Fibroblast of the aortic adventitia (primary cell): Measurements from ENCODE around the gene FBLN2. TPM values are rescaled to one million over a fixed set of nuclear protein-coding genes. Genes with fewer than 3 reads are reported as not detected.
A peak's percentile ranks its signal among the peaks of the same experiment; 100 is the strongest.

Experiments used
- DNase-seq: peaks from one replicate; pipeline ENCODE4 v3.0.0-alpha.2; 2010; ENCODE audit warnings: low read depth
- H3K4me3 ChIP-seq: 2 replicates; pipeline ENCODE4 v1.5.1; 2011; ENCODE audit warnings: low read depth, mild to moderate bottlenecking, control low read depth, low read length, moderate library complexity
- total RNA-seq: library from RNA; depleted of rRNA; stranded (reverse); fragments of >200 nt; gene quantifications from 2 replicates; pipeline ENCODE4 v1.2.3, GENCODE V29; 2012; ENCODE audit warnings: low replicate concordance
- TF ChIP-seq, protein P1 (sequence below): IDR thresholded peaks from 2 replicates; pipeline ENCODE4 v1.5.1; 2011; ENCODE audit warnings: mild to moderate bottlenecking, low read length, control low read depth, inconsistent platforms; ENCODE audit not compliant: insufficient read depth

The FBLN2 gene
- total RNA-seq, 1 donor, result 452 TPM

DNA sequence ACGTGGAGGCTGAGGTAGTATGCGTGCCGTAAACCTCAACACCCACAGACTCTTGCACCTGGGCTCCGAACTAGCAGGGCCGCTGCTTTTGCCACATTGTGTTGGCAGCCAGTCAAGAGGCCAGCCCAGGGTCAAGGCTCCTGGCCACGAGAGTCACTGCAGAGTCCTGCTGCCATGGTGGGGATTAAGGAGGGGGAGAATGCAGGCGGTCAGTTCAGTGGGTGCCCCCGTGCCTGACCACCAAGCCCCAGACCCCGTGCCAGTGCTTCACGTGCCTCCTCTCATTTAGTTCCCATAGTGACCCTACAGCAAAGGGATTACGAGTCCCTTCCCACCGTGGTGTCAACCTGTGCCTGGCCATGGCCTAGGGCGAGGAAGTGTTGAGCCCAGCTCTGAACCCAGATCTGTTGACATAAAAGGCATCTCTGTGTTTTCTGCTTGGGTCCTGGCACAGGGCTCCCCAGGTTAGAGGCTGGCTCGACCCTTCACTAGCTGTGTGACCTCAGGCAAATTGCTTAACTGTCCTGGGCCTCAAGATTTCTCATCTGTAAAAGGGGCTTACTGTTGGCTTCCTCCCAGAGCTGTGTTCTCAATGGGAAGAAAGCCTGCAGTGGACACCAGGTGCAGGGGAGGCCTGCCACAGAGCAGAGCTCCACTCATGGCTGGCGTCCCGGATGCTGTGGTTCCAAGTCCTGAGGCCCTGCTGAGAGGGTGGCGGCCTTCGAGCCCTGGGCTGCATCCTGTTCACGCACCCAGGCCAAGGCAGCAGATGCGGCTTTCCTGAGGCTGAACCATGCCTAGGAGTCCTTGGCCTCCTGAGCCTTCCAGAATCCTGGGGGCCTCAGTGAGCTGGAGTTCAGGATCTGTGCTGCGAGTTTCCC lies 32.8 kb downstream of the FBLN2 start:
- DNase-seq, result peak; percentile 32
- TF ChIP-seq, protein P1, sequence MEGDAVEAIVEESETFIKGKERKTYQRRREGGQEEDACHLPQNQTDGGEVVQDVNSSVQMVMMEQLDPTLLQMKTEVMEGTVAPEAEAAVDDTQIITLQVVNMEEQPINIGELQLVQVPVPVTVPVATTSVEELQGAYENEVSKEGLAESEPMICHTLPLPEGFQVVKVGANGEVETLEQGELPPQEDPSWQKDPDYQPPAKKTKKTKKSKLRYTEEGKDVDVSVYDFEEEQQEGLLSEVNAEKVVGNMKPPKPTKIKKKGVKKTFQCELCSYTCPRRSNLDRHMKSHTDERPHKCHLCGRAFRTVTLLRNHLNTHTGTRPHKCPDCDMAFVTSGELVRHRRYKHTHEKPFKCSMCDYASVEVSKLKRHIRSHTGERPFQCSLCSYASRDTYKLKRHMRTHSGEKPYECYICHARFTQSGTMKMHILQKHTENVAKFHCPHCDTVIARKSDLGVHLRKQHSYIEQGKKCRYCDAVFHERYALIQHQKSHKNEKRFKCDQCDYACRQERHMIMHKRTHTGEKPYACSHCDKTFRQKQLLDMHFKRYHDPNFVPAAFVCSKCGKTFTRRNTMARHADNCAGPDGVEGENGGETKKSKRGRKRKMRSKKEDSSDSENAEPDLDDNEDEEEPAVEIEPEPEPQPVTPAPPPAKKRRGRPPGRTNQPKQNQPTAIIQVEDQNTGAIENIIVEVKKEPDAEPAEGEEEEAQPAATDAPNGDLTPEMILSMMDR, result no peak
- H3K4me3 ChIP-seq, result no peak overlapping the region

DNA sequence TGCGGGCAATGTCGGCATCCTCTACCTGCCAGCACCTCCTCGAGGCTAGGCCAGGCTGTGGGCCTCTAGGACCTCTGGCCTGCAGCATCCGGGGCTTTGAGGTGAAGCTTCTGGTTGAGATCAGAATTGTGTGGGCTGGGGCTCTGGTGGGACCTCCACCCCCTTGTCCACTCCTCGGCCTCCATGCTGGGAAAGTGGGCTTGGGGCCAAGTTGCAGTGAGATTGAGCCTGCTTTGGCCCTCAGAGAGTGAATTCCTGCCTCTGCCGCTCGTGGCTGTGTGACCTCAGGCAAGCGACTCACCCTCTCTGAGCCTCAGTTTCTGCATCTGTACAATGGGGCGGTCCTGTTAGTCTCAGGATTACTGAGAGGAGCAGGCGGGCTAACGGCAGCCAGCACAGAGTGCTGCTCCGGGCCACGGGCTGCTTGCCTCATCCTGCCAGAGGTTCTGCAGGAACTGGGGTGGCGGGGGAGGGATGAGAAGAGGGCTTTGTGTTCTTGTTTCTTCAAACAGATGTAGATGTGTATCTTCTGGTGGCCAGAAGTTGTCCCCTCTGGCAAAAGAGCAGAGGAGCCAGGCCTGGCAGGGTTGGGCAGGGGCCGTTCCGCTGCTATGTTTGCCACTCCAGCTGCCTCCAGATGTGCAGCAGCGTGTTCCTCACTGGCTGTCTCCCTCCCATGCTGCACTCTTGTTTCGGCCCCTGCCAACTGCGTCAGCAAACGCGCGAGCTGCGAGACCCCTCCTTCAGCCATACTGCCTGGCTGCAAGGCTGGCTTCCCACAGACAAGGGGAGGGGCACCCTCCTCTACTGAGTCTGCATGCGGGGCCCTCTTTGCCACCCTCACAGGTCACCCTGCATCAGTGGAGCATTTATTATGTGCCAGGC lies 33.7 kb downstream of the FBLN2 start:
- H3K4me3 ChIP-seq, result no peak overlapping the region
- DNase-seq, result no peak
- TF ChIP-seq, protein P1, result no peak

DNA sequence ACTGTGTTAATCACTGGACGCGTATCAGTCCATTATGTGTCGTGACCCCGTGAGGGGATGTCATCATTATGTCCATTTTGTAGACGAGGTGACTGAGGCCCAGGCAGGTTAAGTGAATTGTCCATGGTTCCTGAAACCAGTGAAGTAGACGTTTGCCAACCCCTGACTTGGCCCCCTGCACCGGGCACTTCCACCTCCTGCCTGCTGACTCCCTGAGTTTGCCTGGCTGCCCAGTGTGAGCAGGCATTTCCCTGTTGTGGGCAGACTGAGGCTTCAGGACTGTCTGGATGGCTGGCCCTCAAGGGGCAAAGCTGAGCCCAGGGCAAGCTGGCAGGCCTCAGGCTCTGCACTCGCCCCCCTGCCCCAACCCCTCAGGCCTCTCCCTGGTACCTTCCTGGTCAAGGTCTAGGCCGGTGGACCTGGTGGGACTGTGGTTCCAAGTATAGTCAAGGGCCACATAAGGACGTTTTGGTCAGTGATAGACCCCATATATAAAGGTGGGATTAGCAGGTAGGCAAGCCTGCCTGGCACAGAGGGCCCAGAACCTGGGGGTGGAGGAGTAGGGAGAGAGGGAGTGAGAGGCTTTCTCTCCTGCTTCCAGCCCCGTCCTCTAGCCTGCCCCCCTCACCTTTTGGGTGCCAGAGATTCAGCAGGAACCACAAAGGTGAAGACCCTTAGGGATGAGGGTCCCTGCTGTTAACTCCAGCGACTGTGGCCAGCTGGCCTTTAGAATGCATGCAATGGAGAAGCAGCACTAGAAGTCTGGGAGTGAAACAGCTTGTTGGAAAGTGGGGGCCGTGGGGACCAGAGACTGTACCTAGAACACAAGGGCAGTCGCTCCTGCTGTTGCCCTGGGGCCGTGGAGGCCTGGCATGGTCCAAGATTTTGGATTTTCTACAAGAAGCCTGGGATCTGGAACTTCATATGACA lies 34.6 kb downstream of the FBLN2 start:
- H3K4me3 ChIP-seq, result no peak overlapping the region
- no peak for DNase-seq
- TF ChIP-seq, protein P1, result no peak

DNA sequence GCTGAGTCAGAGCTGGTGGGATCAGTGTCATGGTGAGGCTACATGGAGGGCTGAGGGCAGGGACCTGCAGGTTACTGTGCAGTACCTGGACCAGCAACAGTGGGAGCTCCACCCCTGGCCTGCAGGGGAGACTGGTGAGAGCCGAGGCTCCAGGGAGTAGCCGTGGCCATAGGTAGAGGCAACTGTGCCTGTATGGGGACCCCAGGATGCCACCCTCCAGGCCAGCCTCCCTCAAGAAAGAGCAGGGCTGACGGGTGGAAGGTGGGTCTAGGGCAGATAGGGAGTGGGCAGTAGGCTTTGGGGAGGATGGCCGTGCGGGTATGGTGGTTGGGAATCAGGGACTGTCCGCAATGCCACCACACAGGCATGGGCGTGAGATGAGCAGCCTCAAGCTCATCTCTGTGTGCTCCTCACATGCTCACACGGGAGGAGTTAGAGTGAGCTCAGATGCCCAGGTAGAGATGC lies 35.5 kb downstream of the FBLN2 start:
- no peak overlapping the region for H3K4me3 ChIP-seq
- TF ChIP-seq, protein P1, result no peak
- no peak for DNase-seq

DNA sequence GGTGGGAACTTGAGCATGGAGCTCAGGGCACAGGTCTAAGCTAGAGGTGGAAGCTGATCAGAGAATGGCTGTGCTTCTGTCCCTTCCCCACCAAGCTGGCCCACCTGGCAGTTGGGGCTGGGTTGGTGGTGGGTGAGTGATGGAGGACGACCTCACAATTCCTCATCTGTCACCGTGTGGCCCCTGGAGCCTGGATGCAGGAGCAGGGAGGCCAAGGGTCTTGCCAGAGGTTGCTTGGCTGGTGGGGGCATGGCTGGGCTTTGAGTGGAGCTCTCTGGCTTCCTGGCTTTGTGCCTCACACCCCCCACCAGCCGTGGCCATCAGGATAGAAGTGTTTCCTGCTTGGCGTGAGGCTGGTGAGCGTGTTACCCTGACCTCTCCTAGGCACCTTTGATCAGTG lies 36.0 kb downstream of the FBLN2 start:
- TF ChIP-seq, protein P1, result no peak
- no peak overlapping the region for H3K4me3 ChIP-seq
- no peak for DNase-seq

DNA sequence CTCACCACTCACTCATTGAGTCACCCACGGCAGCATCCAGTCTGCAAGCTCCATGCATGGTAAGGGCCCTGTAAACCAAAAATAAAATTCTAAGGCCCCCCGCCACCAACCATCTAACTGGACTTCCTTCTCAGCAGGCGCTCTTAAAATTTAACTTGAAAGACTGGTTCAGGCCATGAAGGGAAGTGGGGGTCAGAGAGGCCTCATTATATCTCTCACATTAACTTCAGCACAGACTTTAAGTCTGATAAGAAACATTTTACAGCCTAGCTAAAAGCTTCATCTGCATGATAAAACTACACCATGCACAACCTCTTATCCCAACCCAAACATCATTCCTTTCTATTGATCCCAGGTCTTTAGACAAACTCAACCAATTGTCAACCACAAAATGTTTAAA lies 38.5 kb downstream of the FBLN2 start:
- H3K4me3 ChIP-seq, result no peak overlapping the region
- TF ChIP-seq, protein P1, result no peak
- DNase-seq, result no peak
